Spleen (tissue), 7 donors: ENCODE data around the gene RPS6KA2.

Experiments used
- POLR2AphosphoS5 ChIP-seq, 3 donors: sonication (generic); formaldehyde crosslinking; IDR thresholded peaks; one replicate each; pipeline ENCODE4 v1.5.1; 2017; ENCODE audit warnings: antibody characterized with exemption in 3 of 3
- TF ChIP-seq, protein P1 (sequence below), 11 experiments: fragments of 200-600 bp in 7 of 11; fragments of 450-650 bp in 4 of 11; sonication (generic) in 4 of 11; IDR thresholded peaks in 8 of 11; conservative IDR thresholded peaks in 3 of 11; 1 replicate in 7 of 11; 2 replicates in 4 of 11; pipeline versions ENCODE4 v1.4.0 to v1.8.0; 2016 to 2021; ENCODE audit warnings: antibody characterized with exemption in 11 of 11, inconsistent platforms in 4 of 11, mild to moderate bottlenecking in 1 of 11
- donor health status: DM: no; HTN: no; CAD: no; lungs with moderate emphysema.
- donor health status: DM: no; HTN: no; CAD: no.
- donor health status: DM: no; HTN: no; CAD: no.

DNA sequence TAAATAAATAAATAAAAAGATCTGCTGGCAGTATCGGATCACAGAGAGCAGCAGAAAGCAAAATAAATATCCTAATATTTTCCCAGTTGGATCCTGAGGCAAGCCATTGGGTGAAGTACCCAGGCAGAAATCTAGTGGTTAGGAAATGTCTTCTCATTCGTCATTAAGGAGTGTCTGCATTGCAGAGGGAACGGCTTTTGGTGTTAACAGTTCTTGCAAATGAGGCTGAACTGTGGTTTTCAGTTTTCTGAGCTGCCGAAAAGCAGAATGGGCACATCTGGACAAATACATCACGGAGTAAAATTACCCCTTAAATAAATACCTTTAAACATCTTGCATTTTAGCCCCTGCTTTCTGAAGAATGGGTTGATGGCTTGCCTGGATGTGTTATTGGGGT lies 162.1 kb downstream of the RPS6KA2 start:
- TF ChIP-seq, protein P1, sequence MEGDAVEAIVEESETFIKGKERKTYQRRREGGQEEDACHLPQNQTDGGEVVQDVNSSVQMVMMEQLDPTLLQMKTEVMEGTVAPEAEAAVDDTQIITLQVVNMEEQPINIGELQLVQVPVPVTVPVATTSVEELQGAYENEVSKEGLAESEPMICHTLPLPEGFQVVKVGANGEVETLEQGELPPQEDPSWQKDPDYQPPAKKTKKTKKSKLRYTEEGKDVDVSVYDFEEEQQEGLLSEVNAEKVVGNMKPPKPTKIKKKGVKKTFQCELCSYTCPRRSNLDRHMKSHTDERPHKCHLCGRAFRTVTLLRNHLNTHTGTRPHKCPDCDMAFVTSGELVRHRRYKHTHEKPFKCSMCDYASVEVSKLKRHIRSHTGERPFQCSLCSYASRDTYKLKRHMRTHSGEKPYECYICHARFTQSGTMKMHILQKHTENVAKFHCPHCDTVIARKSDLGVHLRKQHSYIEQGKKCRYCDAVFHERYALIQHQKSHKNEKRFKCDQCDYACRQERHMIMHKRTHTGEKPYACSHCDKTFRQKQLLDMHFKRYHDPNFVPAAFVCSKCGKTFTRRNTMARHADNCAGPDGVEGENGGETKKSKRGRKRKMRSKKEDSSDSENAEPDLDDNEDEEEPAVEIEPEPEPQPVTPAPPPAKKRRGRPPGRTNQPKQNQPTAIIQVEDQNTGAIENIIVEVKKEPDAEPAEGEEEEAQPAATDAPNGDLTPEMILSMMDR (IDR thresholded peaks at IDR 0.05 in 8 of 11, conservative IDR thresholded peaks at IDR 0.05 in 3 of 11): no peak
- no peak for TF ChIP-seq POLR2AphosphoS5 (IDR thresholded peaks at IDR 0.05)
